GM19395 (cell line): ENCODE measurements around the gene CDH13.

Experiments used
- ATAC-seq: cut with Tn5 transposase; IDR thresholded peaks from one replicate; pipeline ENCODE4 v1.9.1; 2021; ENCODE audit warnings: mild to moderate bottlenecking, moderate library complexity; ENCODE audit not compliant: unreplicated experiment

The CDH13 gene

GRCh38 chr16:82682767-82683166 is 56.0 kb downstream of the CDH13 start:
- ATAC-seq = no peak

- no peak for ATAC-seq
Measured at GRCh38 chr16:82684256-82684655, 57.5 kb downstream of the CDH13 start.

- ATAC-seq = no peak
Measured at GRCh38 chr16:82685526-82685925, 58.8 kb downstream of the CDH13 start.

- ATAC-seq = no peak
Measured at GRCh38 chr16:82694239-82694874, 67.6 kb downstream of the CDH13 start.

- ATAC-seq = no peak
Measured at GRCh38 chr16:82695806-82696205, 69.0 kb downstream of the CDH13 start.

GRCh38 chr16:82699260-82699659 is 72.5 kb downstream of the CDH13 start:
- no peak for ATAC-seq

GRCh38 chr16:82699711-82700495 is 73.1 kb downstream of the CDH13 start:
- no peak for ATAC-seq

GRCh38 chr16:82700541-82701235 is 73.9 kb downstream of the CDH13 start:
- ATAC-seq = no peak

GRCh38 chr16:82701442-82701955 is 74.7 kb downstream of the CDH13 start:
- ATAC-seq = no peak

GRCh38 chr16:82703161-82703560 is 76.4 kb downstream of the CDH13 start:
- no peak for ATAC-seq

GRCh38 chr16:82703871-82704768 is 77.4 kb downstream of the CDH13 start:
- no peak for ATAC-seq

GRCh38 chr16:82709987-82710386 is 83.2 kb downstream of the CDH13 start:
- no peak for ATAC-seq

GRCh38 chr16:82713778-82714177 is 87.0 kb downstream of the CDH13 start:
- no peak for ATAC-seq

GRCh38 chr16:82715160-82715559 is 88.4 kb downstream of the CDH13 start:
- no peak for ATAC-seq

GRCh38 chr16:82715833-82716232 is 89.1 kb downstream of the CDH13 start:
- no peak for ATAC-seq

GRCh38 chr16:82716361-82716855 is 89.6 kb downstream of the CDH13 start:
- ATAC-seq = no peak

GRCh38 chr16:82720414-82720813 is 93.6 kb downstream of the CDH13 start:
- ATAC-seq = no peak

GRCh38 chr16:82726306-82726705 is 99.5 kb downstream of the CDH13 start:
- ATAC-seq = no peak

- peak; percentile 90 for ATAC-seq
Measured at GRCh38 chr16:82728901-82729300, 102.1 kb downstream of the CDH13 start.

GRCh38 chr16:82730901-82731300 is 104.1 kb downstream of the CDH13 start:
- ATAC-seq = no peak
